Natural killer cell (primary cell): Measurements from ENCODE around the gene DGKD. TPM values are rescaled to one million over a fixed set of nuclear protein-coding genes. Genes with fewer than 3 reads are reported as not detected.
A peak's percentile ranks its signal among the peaks of the same experiment; 100 is the strongest.

Experiments used
- ATAC-seq, 3 donors: fragments of 150-1000 bp in 2 of 3; fragments of 200-7000 bp in 1 of 3; cut with Tn5 transposase; 1 replicate in 1 of 3; 2 replicates in 2 of 3; pipeline ENCODE4 v1.10.0; 2021; ENCODE audit warnings: mild to moderate bottlenecking in 2 of 3, moderate library complexity in 2 of 3
- DNase-seq, 2 donors: peaks; one replicate each; pipeline versions ENCODE4 v3.0.0 to v3.0.0-alpha.2; 2013 to 2021; ENCODE audit warnings: mixed read lengths in 1 of 2
- H3K27ac ChIP-seq: one replicate; pipeline ENCODE4 v1.5.1; 2013; ENCODE audit warnings: mild to moderate bottlenecking, low read length
- H3K27me3 ChIP-seq: one replicate; pipeline ENCODE4 v1.6.1; 2013; ENCODE audit warnings: low read length; ENCODE audit not compliant: control insufficient read depth, insufficient read depth
- H3K36me3 ChIP-seq: one replicate; pipeline ENCODE4 v1.6.1; 2013; ENCODE audit warnings: low read length; ENCODE audit not compliant: control insufficient read depth, insufficient read depth
- H3K4me1 ChIP-seq: one replicate; pipeline ENCODE4 v1.6.1; 2013; ENCODE audit warnings: low read length; ENCODE audit not compliant: control insufficient read depth, insufficient read depth
- H3K4me3 ChIP-seq: one replicate; pipeline ENCODE4 v1.5.1; 2013; ENCODE audit warnings: low read length
- H3K9me3 ChIP-seq: one replicate; pipeline ENCODE4 v1.6.1; 2013; ENCODE audit warnings: low read length; ENCODE audit not compliant: control insufficient read depth, insufficient read depth
- H3K27ac Mint-ChIP-seq, 2 donors: one replicate each; pipeline ENCODE4 v1.8.0; 2022; ENCODE audit warnings: mild to moderate bottlenecking in 2 of 2, mixed read lengths in 2 of 2, moderate library complexity in 1 of 2
- H3K27me3 Mint-ChIP-seq, 2 donors: one replicate each; pipeline ENCODE4 v1.8.0; 2022; ENCODE audit warnings: low read depth in 2 of 2, mixed read lengths in 2 of 2
- H3K36me3 Mint-ChIP-seq: one replicate; pipeline ENCODE4 v1.8.0; 2022; ENCODE audit warnings: mixed read lengths
- H3K4me1 Mint-ChIP-seq, 2 donors: one replicate each; pipeline ENCODE4 v1.8.0; 2022; ENCODE audit warnings: mixed read lengths in 2 of 2
- H3K4me3 Mint-ChIP-seq: one replicate; pipeline ENCODE4 v1.8.0; 2022; ENCODE audit warnings: mild to moderate bottlenecking, moderate library complexity, mixed read lengths
- H3K9me3 Mint-ChIP-seq, 2 donors: one replicate each; pipeline ENCODE4 v1.8.0; 2022; ENCODE audit warnings: mixed read lengths in 2 of 2
- CTCF ChIP-seq: fragments of 200-600 bp; IDR thresholded peaks from one replicate; pipeline ENCODE4 v1.8.0; 2022; ENCODE audit warnings: antibody characterized with exemption
- WGBS: methylation state at CpG from one replicate; pipeline ENCODE4 v1.1.7; 2013; ENCODE audit warnings: missing lambda C conversion rate; ENCODE audit not compliant: insufficient coverage; 5-methylcytosine and 5-hydroxymethylcytosine counted together
- intact Hi-C: fragments of 100-400 bp; cut with micrococcal nuclease; formaldehyde crosslinking; loops from one replicate; pipeline ENCODE4 v1.14.2; 2022
- total RNA-seq, 4 donors: library from RNA; stranded (reverse); fragments of 120-200 nt in 1 of 4; gene quantifications; one replicate each; pipeline versions ENCODE4 v1.2.3 to v1.2.4, GENCODE V29; 2013 to 2022

DGKD gene
- total RNA-seq, 3 donors from 2014 or later (not counting 1 experiment from before 2014, with no cell fraction given) = 299 to 456 (median 329) TPM

- H3K9me3 ChIP-seq = no peaks in the 10 kb centered on the region
- no peak overlapping the region for H3K4me3 ChIP-seq
- peak overlapping the region; percentile 39 for H3K27ac ChIP-seq
- intact Hi-C loops = no loop called here
- H3K4me1 ChIP-seq = peaks cover 35% of the 10 kb centered on the region
- Mint-ChIP-seq H3K4me3 (peak overlapping the region; percentile 69), H3K9me3 (no peaks in the 10 kb centered on the region), H3K27ac (peak overlapping the region; percentile 78 to 84), H3K4me1 (peaks cover 53 to 79% of the 10 kb centered on the region in 2 donors), H3K36me3 (peaks cover 8% of the 10 kb centered on the region), H3K27me3 (no peaks in the 10 kb centered on the region)
- peaks cover 27% of the 10 kb centered on the region for H3K36me3 ChIP-seq
- no peaks in the 10 kb centered on the region for H3K27me3 ChIP-seq
- DNase-seq (no peak), ATAC-seq (no peak)
- no peak for TF ChIP-seq CTCF
- WGBS = 56% methylated on average over 5 of the region's 5 CpGs
These were observed 56.0 kb downstream of the DGKD start for GRCh38 chr2:233410196-233410760.

DNA sequence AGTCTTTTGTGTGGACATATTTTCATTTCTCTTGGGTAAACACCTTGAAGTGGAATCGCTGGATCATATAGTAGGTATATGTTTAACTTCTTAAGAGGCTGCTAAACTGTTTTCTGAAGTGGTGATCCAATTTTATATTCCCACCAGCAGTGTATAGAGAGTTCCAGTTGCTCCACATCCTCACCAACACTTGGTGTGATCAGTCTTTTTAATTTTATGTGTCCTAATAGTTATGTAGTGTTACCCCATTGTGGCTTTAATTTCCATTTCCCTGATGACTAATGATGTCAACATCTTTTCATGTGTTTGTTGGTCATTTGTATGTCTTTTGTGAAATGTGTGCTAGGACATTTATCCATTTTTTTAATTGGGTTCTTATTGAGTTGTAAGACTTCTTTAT lies 56.9 kb downstream of the DGKD start:
- Histone ChIP-seq H3K27me3 (no peaks in the 10 kb centered on the region), H3K4me3 (no peak overlapping the region), H3K4me1 (peaks cover 42% of the 10 kb centered on the region), H3K36me3 (peaks cover 27% of the 10 kb centered on the region), H3K9me3 (no peaks in the 10 kb centered on the region), H3K27ac (no peak overlapping the region)
- ATAC-seq (no peak), DNase-seq (no peak)
- intact Hi-C loops = no loop called here
- peak overlapping the region; percentile 78 to 84 for H3K27ac Mint-ChIP-seq
- no CpG with 5 or more reads among the region's 1 CpG for WGBS
- no peaks in the 10 kb centered on the region for H3K9me3 Mint-ChIP-seq
- no peak for TF ChIP-seq CTCF
- peaks cover 8% of the 10 kb centered on the region for H3K36me3 Mint-ChIP-seq
- peak overlapping the region; percentile 69 for H3K4me3 Mint-ChIP-seq
- H3K4me1 Mint-ChIP-seq = peaks cover 59 to 81% of the 10 kb centered on the region in 2 donors
- H3K27me3 Mint-ChIP-seq = no peaks in the 10 kb centered on the region

- Histone ChIP-seq H3K9me3 (no peaks in the 10 kb centered on the region), H3K27me3 (no peaks in the 10 kb centered on the region), H3K4me3 (no peak overlapping the region), H3K36me3 (peaks cover 24% of the 10 kb centered on the region), H3K27ac (no peak overlapping the region), H3K4me1 (peaks cover 48% of the 10 kb centered on the region)
- no peak for DNase-seq
- TF ChIP-seq CTCF = no peak
- H3K9me3 Mint-ChIP-seq = no peaks in the 10 kb centered on the region
- H3K4me1 Mint-ChIP-seq = peaks cover 66 to 78% of the 10 kb centered on the region in 2 donors
- no peak overlapping the region for H3K4me3 Mint-ChIP-seq
- intact Hi-C loops = no loop called here
- no peak for ATAC-seq
- WGBS = 100% methylated on average over 2 of the region's 3 CpGs
- no peaks in the 10 kb centered on the region for H3K27me3 Mint-ChIP-seq
- H3K27ac Mint-ChIP-seq = peak overlapping the region in 1 of 2 donors; percentile 84
- peaks cover 8% of the 10 kb centered on the region for H3K36me3 Mint-ChIP-seq
These were observed 58.1 kb downstream of the DGKD start for GRCh38 chr2:233412405-233412804.

- TF ChIP-seq CTCF = no peak
- Histone ChIP-seq H3K9me3 (no peaks in the 10 kb centered on the region), H3K27me3 (no peaks in the 10 kb centered on the region), H3K4me1 (peaks cover 54% of the 10 kb centered on the region), H3K4me3 (no peak overlapping the region), H3K27ac (no peak overlapping the region), H3K36me3 (peaks cover 24% of the 10 kb centered on the region)
- Mint-ChIP-seq H3K27me3 (no peaks in the 10 kb centered on the region), H3K4me1 (peaks cover 67 to 82% of the 10 kb centered on the region in 2 donors), H3K9me3 (no peaks in the 10 kb centered on the region), H3K36me3 (peaks cover 8% of the 10 kb centered on the region), H3K4me3 (no peak overlapping the region), H3K27ac (peak overlapping the region; percentile 73 to 84)
- WGBS = 100% methylated on average over 4 of the region's 4 CpGs
- ATAC-seq (no peak), DNase-seq (no peak)
- intact Hi-C loops = no loop called here
These were observed 58.8 kb downstream of the DGKD start for GRCh38 chr2:233413046-233413445.
